PC-9 (cell line): ENCODE measurements around the gene ABL1.

ENCODE experiments used
- CTCF ChIP-seq: fragments of 200-600 bp; sonication (generic); conservative IDR thresholded peaks from 2 replicates; pipeline ENCODE4 v1.6.1; 2017; ENCODE audit warnings: mixed run types, antibody characterized with exemption, mild to moderate bottlenecking, moderate library complexity
- EZH2 ChIP-seq: fragments of 200-600 bp; sonication (generic); IDR thresholded peaks from 2 replicates; pipeline ENCODE4 v1.8.0; 2017; ENCODE audit warnings: antibody characterized with exemption, low read depth

GRCh38 chr9:130871395-130872062, 36.5 kb downstream of the ABL1 start:
- TF ChIP-seq CTCF, result no peak
- TF ChIP-seq EZH2, result no peak
